ENCODE results near the gene SMG9. TPM values are rescaled to one million over a fixed set of nuclear protein-coding genes. Genes with fewer than 3 reads are reported as not detected.

The SMG9 gene
- total RNA-seq, 2 experiments from 2014 or later: 48.9 to 53.1 TPM

GRCh38 chr19:43729919-43730318 lies 24.8 kb downstream of the SMG9 start:
- peaks cover 18% of the 10 kb centered on the region for H3K36me3 Mint-ChIP-seq (ENCODE audit: low read depth)
- ATAC-seq (no peak), DNase-seq (no peak)
- peaks cover 4% of the 10 kb centered on the region for H3K4me1 Mint-ChIP-seq (ENCODE audit: low read depth)
- H3K9me3 Mint-ChIP-seq: no peaks in the 10 kb centered on the region
- no peak overlapping the region for H3K27ac Mint-ChIP-seq
- intact Hi-C loops (cut with micrococcal nuclease): no loop called here
- no peak for TF ChIP-seq CTCF (IDR thresholded peaks at IDR 0.05)
- ChIA-PET POLR2A (no interaction called here), CTCF (interaction anchor here (1.8 kb wide), 1 partner anchor 15 kb away, joined by 7 read pairs; no protein-coding TSS in a partner anchor)
- H3K27me3 Mint-ChIP-seq: no peaks in the 10 kb centered on the region
- no peak overlapping the region for H3K4me3 Mint-ChIP-seq

GRCh38 chr19:43727593-43727853 lies 27.2 kb downstream of the SMG9 start:
- no peak overlapping the region for H3K4me3 Mint-ChIP-seq
- no peak for DNase-seq
- peaks cover 4% of the 10 kb centered on the region for H3K4me1 Mint-ChIP-seq (ENCODE audit: low read depth)
- H3K9me3 Mint-ChIP-seq: no peaks in the 10 kb centered on the region
- intact Hi-C loops (cut with micrococcal nuclease): no loop called here
- H3K27ac Mint-ChIP-seq: no peak overlapping the region
- no peak for ATAC-seq
- H3K27me3 Mint-ChIP-seq: no peaks in the 10 kb centered on the region
- no peak for TF ChIP-seq CTCF (IDR thresholded peaks at IDR 0.05)
- POLR2A ChIA-PET: no interaction called here
- peaks cover 13% of the 10 kb centered on the region for H3K36me3 Mint-ChIP-seq (ENCODE audit: low read depth)
- CTCF ChIA-PET: no interaction called here

- peaks cover 4% of the 10 kb centered on the region for H3K4me1 Mint-ChIP-seq (ENCODE audit: low read depth)
- peaks cover 11% of the 10 kb centered on the region for H3K36me3 Mint-ChIP-seq (ENCODE audit: low read depth)
- no peaks in the 10 kb centered on the region for H3K27me3 Mint-ChIP-seq
- POLR2A ChIA-PET: interaction anchor here (1.1 to 1.3 kb wide), 2 partner anchors 27 to 48 kb away, joined by 3 to 4 read pairs; no protein-coding TSS in a partner anchor
- no peaks in the 10 kb centered on the region for H3K9me3 Mint-ChIP-seq
- DNase-seq (no peak), ATAC-seq (no peak)
- no peak overlapping the region for H3K4me3 Mint-ChIP-seq
- no peak for TF ChIP-seq CTCF (IDR thresholded peaks at IDR 0.05)
- CTCF ChIA-PET: no interaction called here
- H3K27ac Mint-ChIP-seq: no peak overlapping the region
- intact Hi-C loops (cut with micrococcal nuclease): no loop called here
Observed at GRCh38 chr19:43726736-43727592, 27.8 kb downstream of the SMG9 start.

GRCh38 chr19:43725468-43725867 lies 29.3 kb downstream of the SMG9 start:
- POLR2A ChIA-PET: interaction anchor here (1.3 kb wide), 1 partner anchor 29 kb away, joined by 3 read pairs; no protein-coding TSS in a partner anchor
- H3K4me3 Mint-ChIP-seq: no peak overlapping the region
- H3K4me1 Mint-ChIP-seq (ENCODE audit: low read depth): peaks cover 4% of the 10 kb centered on the region
- no peaks in the 10 kb centered on the region for H3K27me3 Mint-ChIP-seq
- ATAC-seq (no peak), DNase-seq (no peak)
- no peaks in the 10 kb centered on the region for H3K9me3 Mint-ChIP-seq
- intact Hi-C loops (cut with micrococcal nuclease): no loop called here
- H3K36me3 Mint-ChIP-seq (ENCODE audit: low read depth): peaks cover 8% of the 10 kb centered on the region
- CTCF ChIA-PET: interaction anchor here (1.8 kb wide), 1 partner anchor 57 kb away, joined by 3 read pairs; no protein-coding TSS in a partner anchor
- no peak for TF ChIP-seq CTCF (IDR thresholded peaks at IDR 0.05)
- H3K27ac Mint-ChIP-seq: no peak overlapping the region

GRCh38 chr19:43724896-43725295 lies 29.9 kb downstream of the SMG9 start:
- ChIA-PET CTCF (interaction anchor here (1.2 to 1.8 kb wide), 2 partner anchors 21 to 56 kb away, joined by 3 read pairs; no protein-coding TSS in a partner anchor), POLR2A (no interaction called here)
- Mint-ChIP-seq H3K9me3 (no peaks in the 10 kb centered on the region), H3K4me3 (no peak overlapping the region), H3K36me3 (ENCODE audit: low read depth) (peaks cover 6% of the 10 kb centered on the region), H3K27me3 (no peaks in the 10 kb centered on the region), H3K4me1 (ENCODE audit: low read depth) (peaks cover 4% of the 10 kb centered on the region), H3K27ac (no peak overlapping the region)
- no peak for TF ChIP-seq CTCF (IDR thresholded peaks at IDR 0.05)
- DNase-seq: no peak
- intact Hi-C loops (cut with micrococcal nuclease): no loop called here
- ATAC-seq: no peak

All from activated CD8-positive, alpha-beta T cell treated with anti-CD3 and anti-CD28 coated beads for 36 hours (primary cell).